HG02981 (cell line): ENCODE results near the gene CLINT1.
"Not testable (repeated sequence)": the region's sequence is repeated elsewhere in the genome, so short reads cannot be mapped to it uniquely, and the experiment has no call there.

ENCODE experiments used
- ATAC-seq: cut with Tn5 transposase; IDR thresholded peaks from one replicate; pipeline ENCODE4 v1.9.1; 2021; ENCODE audit warnings: mild to moderate bottlenecking, moderate library complexity; ENCODE audit not compliant: unreplicated experiment

Gene CLINT1

GRCh38 chr5:157858527-157859226 is at the start of gene CLINT1:
TSS of gene CLINT1 (minus strand) at chr5:157859145. CDS start at chr5:157858970, 175 bp downstream.
- ATAC-seq, result peak; percentile 52

GRCh38 chr5:157908459-157908858 is 49.5 kb upstream of the CLINT1 start:
- ATAC-seq, result no peak

- no peak for ATAC-seq
These were observed 48.5 kb upstream of the CLINT1 start for GRCh38 chr5:157907479-157907878.

- no peak for ATAC-seq
These were observed 44.1 kb upstream of the CLINT1 start for GRCh38 chr5:157903117-157903450.

- ATAC-seq, result no peak
These were observed 43.6 kb upstream of the CLINT1 start for GRCh38 chr5:157902449-157903116.

GRCh38 chr5:157900644-157901043 is 41.7 kb upstream of the CLINT1 start:
- no peak for ATAC-seq

- no peak for ATAC-seq
These were observed 34.7 kb upstream of the CLINT1 start for GRCh38 chr5:157893611-157894010.

GRCh38 chr5:157892974-157893373 is 34.0 kb upstream of the CLINT1 start:
- no peak for ATAC-seq

GRCh38 chr5:157890836-157891597 is 32.1 kb upstream of the CLINT1 start:
- ATAC-seq, result no peak

- no peak for ATAC-seq
These were observed 30.0 kb upstream of the CLINT1 start for GRCh38 chr5:157888814-157889532.

- no peak for ATAC-seq
These were observed 27.9 kb upstream of the CLINT1 start for GRCh38 chr5:157886796-157887380.

- not testable (repeated sequence) for ATAC-seq
These were observed 26.1 kb upstream of the CLINT1 start for GRCh38 chr5:157885051-157885450.

- not testable (repeated sequence) for ATAC-seq
These were observed 22.6 kb upstream of the CLINT1 start for GRCh38 chr5:157881498-157881897.

GRCh38 chr5:157877821-157878220 is 18.9 kb upstream of the CLINT1 start:
- ATAC-seq, result no peak

GRCh38 chr5:157874861-157875260 is 15.9 kb upstream of the CLINT1 start:
- no peak for ATAC-seq

- ATAC-seq, result peak; percentile 34
These were observed 12.2 kb upstream of the CLINT1 start for GRCh38 chr5:157870837-157871834.

GRCh38 chr5:157867751-157868387 is 8.9 kb upstream of the CLINT1 start:
- no peak for ATAC-seq

GRCh38 chr5:157866536-157866935 is 7.6 kb upstream of the CLINT1 start:
- ATAC-seq, result no peak

GRCh38 chr5:157865781-157866180 is 6.8 kb upstream of the CLINT1 start:
- no peak for ATAC-seq
